ENCODE results near the gene MSANTD1.
A peak's percentile ranks its signal among the peaks of the same experiment; 100 is the strongest.

The MSANTD1 gene

DNA sequence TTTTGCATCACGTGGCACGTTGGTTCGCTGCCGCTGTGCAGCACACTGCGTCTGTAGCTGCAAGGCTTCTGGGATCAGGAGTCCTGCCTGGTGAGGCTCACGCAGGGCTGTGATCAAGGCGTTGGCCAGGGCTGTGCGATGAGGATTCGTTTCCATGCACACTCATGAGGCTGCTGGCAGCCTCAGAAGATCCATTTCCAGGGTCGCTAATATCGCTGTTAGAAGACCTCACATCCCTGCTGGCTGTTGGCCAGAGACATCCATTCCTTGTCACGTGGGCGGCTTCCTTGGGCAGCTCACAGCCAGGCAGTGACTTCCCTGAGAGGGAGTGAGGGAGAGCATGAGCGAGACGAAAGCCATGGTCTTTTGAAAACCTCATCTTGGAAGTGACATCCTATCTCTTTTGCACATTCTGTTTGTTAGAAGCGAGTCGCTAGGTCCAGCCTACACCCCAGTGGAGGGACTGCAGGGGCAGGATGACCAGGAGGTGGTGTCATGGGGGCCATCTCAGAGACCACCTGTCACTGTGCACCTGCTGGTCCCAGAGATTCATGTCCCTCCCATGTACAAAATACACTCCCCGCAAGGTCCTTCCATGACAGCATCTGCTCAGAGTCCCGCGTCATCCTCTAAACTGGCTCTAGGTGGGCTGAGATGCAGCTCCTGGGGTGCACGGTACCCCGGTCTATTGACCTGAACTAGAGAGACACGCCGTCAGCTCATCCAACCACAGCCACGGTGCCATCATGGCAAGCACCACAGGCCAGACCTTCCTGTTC is 56.1 kb downstream of the MSANTD1 start:
- DNase-seq: no peak

DNA sequence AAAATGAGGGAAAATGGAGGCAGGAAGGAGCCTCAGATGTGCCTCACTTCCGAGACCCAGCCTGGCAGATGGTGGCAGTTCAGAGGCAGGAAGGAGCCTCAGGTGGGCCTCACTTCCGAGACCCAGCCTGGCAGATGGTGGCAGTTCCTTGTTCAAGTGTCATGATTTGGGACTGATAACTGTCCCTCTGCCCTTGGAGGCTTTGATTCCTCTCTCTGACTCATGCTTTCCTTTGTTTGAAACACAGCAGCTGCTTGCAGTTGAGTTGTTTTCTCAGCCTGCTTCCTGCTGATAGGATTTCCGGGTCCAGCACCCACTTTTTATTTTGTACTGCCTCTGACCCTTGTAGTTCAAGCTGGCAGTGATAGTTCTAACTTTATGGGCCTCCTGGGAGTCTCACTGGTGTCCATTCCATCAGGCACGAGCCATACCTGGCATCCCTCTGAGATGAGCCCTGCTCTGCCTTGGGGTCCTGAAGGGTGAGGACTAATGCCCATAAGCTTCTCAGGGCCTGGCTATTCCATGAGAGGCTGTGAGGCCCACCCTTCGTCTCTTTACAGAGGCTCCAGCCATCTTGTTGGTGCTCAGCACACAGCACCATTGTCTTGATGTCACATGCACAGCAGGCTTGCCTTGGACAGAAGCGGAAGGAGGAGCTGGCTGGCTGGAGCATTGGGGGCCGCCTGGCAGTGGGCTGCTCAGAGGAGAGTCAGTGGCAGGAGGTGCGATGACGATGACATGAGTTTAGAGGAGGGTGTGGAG is 56.8 kb downstream of the MSANTD1 start:
- DNase-seq: peak; percentile 95
